Heart left ventricle (tissue), 13 donors: ENCODE results near the gene NKX2-4.

Experiments used
- POLR2A ChIP-seq, 2 donors: fragments of 450-650 bp; IDR thresholded peaks; one replicate each; pipeline ENCODE4 v1.6.1; 2017; ENCODE audit warnings: antibody characterized with exemption in 2 of 2, mild to moderate bottlenecking in 2 of 2, moderate library complexity in 2 of 2
- TF ChIP-seq, protein P1 (sequence below), 12 donors: fragments of 200-600 bp; sonication (generic) in 4 of 12; IDR thresholded peaks; one replicate each; pipeline versions ENCODE4 v1.5.0 to v1.8.0; 2018 to 2022; ENCODE audit warnings: antibody characterized with exemption in 12 of 12, mild to moderate bottlenecking in 5 of 12
- donor health status: ischemic (EF 13 %, LVEDD 7.1; RV severe dilation, severe dysfunction).
- donor health status: DM: no; HTN: yes; CAD: no.
- donor health status: DM: no; HTN: no; CAD: no.
- donor health status: ischemic (EF 25% LVEDD 6.9; RV normal size, moderate dysfunction).
- donor health status: ischemic (EF 25% LVEDD 5.7; RV mildly dilated, moderate dysfunction).
- donor health status: ischemic (EF 35%, LVEDD 5.7; RV mildly dilated, moderate dysfunction).
- donor health status: nonischemic (EF 11% LVEDD 7.7; RV severe dilation, severe dysfunction).
- donor health status: DM: yes; HTN: yes; CAD: no.
- donor health status: PGD.
- donor health status: ischemic (EF 29% LVEDD 5.4; RV normal size, mild dysfunction).
- donor health status: nonischemic (EF 23%, LVEDD 6.1; RV moderate dilation, normal function).

DNA sequence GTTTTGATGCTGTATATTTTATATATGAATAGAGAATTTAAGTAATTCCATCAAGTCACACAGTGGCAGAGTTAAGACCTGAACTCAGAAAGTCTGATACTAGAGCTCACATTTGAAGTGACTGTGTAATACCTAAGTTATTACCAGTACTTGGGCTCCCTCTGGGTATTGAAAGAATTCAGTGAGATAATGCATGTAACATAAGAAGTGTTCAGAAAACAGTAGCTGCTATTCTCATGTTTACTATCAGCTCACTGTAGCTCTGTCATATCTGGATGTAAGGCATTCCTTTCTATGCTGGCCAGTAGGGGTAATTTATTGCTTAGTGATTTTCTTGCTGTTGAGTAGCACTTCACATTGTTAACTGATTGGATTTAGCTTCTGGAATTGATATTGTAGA is 44.6 kb downstream of the NKX2-4 start:
- no peak for TF ChIP-seq POLR2A (IDR thresholded peaks at IDR 0.05)
- TF ChIP-seq, protein P1, sequence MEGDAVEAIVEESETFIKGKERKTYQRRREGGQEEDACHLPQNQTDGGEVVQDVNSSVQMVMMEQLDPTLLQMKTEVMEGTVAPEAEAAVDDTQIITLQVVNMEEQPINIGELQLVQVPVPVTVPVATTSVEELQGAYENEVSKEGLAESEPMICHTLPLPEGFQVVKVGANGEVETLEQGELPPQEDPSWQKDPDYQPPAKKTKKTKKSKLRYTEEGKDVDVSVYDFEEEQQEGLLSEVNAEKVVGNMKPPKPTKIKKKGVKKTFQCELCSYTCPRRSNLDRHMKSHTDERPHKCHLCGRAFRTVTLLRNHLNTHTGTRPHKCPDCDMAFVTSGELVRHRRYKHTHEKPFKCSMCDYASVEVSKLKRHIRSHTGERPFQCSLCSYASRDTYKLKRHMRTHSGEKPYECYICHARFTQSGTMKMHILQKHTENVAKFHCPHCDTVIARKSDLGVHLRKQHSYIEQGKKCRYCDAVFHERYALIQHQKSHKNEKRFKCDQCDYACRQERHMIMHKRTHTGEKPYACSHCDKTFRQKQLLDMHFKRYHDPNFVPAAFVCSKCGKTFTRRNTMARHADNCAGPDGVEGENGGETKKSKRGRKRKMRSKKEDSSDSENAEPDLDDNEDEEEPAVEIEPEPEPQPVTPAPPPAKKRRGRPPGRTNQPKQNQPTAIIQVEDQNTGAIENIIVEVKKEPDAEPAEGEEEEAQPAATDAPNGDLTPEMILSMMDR (IDR thresholded peaks at IDR 0.05): no peak
